ENCODE measurements around the gene FRMPD1.

FRMPD1 gene

GRCh38 chr9:37635808-37636207, 14.9 kb upstream of the FRMPD1 start:
- H3K27ac ChIP-seq: no peak overlapping the region
- no peak for TF ChIP-seq ZFX (IDR thresholded peaks at IDR 0.05; ENCODE audit: borderline replicate concordance)
- no peak for TF ChIP-seq CTCF (IDR thresholded peaks at IDR 0.05)

GRCh38 chr9:37636511-37637448, 14.0 kb upstream of the FRMPD1 start:
- TF ChIP-seq ZFX (IDR thresholded peaks at IDR 0.05; ENCODE audit: borderline replicate concordance): no peak
- no peak for TF ChIP-seq CTCF (IDR thresholded peaks at IDR 0.05)
- no peak overlapping the region for H3K27ac ChIP-seq

GRCh38 chr9:37639109-37639762, 11.5 kb upstream of the FRMPD1 start:
- H3K27ac ChIP-seq: no peak overlapping the region
- TF ChIP-seq ZFX (IDR thresholded peaks at IDR 0.05; ENCODE audit: borderline replicate concordance) (no peak), CTCF (IDR thresholded peaks at IDR 0.05) (no peak)

GRCh38 chr9:37639841-37640240, 10.9 kb upstream of the FRMPD1 start:
- TF ChIP-seq ZFX (IDR thresholded peaks at IDR 0.05; ENCODE audit: borderline replicate concordance): no peak
- H3K27ac ChIP-seq: no peak overlapping the region

GRCh38 chr9:37640246-37640645, 10.5 kb upstream of the FRMPD1 start:
- TF ChIP-seq CTCF (IDR thresholded peaks at IDR 0.05): no peak
- no peak for TF ChIP-seq ZFX (IDR thresholded peaks at IDR 0.05; ENCODE audit: borderline replicate concordance)
- H3K27ac ChIP-seq: no peak overlapping the region

- H3K27ac ChIP-seq: no peak overlapping the region
- TF ChIP-seq CTCF (IDR thresholded peaks at IDR 0.05) (no peak), ZFX (IDR thresholded peaks at IDR 0.05; ENCODE audit: borderline replicate concordance) (no peak)
Observed at GRCh38 chr9:37641331-37641730, 9.4 kb upstream of the FRMPD1 start.

- H3K27ac ChIP-seq: no peak overlapping the region
- TF ChIP-seq CTCF (IDR thresholded peaks at IDR 0.05) (no peak), ZFX (IDR thresholded peaks at IDR 0.05; ENCODE audit: borderline replicate concordance) (no peak)
Observed at GRCh38 chr9:37643214-37643613, 7.5 kb upstream of the FRMPD1 start.

All from 22Rv1 (cell line).